T1000 (cell line): Measurements from ENCODE around the gene RBM25.
"Not testable (repeated sequence)": the region's sequence is repeated elsewhere in the genome, so short reads cannot be mapped to it uniquely, and the experiment has no call there.

ENCODE experiments used
- DNase-seq: peaks from one replicate; lab custom pipeline; 2025; ENCODE audit warnings: mixed read lengths; lab: John Stamatoyannopoulos, UW

Gene RBM25

DNA sequence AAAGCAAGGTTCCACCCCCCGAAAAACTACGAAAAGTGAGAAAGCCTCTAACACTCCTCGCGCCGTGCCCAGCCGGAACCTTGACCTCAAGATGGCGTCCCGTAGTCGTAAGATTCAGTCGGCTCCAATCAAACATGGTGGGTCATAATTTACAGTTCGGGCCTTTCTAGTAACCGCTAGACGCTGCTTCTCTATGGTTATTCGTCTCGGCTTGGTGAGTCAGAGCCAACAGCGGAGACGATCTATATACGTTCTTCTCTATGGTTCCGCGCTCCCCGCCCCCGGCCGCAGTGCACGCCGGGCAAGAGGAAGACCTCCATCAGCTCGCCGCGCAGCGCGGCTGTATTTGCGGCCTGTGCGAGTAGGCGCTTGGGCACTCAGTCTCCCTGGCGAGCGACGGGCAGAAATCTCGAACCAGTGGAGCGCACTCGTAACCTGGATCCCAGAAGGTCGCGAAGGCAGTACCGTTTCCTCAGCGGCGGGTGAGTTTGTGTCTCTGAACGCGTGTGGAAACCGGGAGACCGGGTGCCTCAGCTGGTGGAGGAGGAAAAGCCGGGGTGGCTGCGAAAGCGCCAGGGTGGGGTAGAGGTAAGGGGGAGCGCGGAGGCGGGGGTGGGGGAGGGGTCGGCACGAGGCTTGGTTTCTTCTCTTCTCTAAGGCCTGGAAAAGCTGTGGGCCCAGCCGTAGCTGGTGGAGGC, at the start of gene RBM25:
Gene RBM25, plus strand, starts transcription at position 311 of the 698 bp plus-strand sequence. CDS start 13,108 bp downstream, outside the sequence.
- DNase-seq, result peak; percentile 95

DNA sequence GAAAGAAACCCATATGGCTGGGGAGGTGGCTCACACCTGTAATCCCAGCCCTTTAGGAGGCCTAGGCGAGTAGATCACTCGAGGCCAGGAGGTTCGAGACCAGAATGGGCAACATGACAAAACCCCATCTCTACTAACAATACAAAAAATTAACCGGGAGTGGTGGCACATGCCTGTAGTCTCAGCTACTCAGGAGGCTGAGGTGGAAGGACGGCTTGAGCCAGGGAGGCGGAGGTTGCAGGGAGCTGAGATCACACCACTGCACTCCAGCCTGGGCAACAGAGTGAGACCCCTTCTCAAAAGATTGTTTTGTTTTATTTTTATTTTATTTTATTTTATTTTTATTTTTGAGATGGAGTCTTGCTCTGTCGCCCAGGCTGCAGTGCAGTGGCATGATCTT, 47.1 kb upstream of the RBM25 start:
- DNase-seq, result not testable (repeated sequence)

DNA sequence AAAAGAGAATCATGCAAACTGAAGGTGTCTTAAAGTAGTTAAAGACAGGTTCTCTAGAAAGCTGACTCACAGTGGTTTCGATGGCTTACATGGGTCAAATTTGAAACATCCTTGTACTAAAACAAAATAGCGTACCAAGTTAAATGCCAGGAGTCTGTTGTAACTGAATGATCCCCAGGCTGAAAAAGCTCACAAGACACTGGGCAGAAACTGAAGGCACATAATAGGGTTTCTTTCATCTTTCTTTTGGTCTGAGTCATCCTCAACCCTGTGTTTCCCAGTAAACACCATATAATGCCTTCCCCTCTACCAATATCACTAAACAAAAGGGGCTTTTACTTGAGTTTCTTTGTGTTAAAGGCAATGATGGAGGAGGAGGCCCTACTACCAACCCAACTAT, 44.2 kb upstream of the RBM25 start:
- no peak for DNase-seq

DNA sequence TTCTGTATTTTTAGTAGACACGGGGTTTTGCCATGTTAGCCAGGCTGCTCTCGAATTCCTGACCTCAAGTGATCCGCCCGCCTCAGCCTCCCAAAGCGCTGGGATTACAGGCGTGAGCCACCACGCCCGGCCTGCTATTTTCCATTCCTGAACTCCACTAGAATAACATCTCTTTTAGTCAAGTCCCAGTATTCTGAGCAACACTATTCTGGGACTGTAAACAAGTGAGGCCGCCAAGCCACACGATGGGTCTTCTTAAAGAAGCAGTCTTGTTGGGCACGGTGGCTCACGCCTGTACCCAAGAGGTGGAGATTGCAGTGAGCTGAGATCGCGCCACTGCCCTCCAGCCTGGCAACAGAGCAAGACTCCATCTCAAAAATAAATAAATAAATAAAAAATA, 42.8 kb upstream of the RBM25 start:
- DNase-seq, result not testable (repeated sequence)

DNA sequence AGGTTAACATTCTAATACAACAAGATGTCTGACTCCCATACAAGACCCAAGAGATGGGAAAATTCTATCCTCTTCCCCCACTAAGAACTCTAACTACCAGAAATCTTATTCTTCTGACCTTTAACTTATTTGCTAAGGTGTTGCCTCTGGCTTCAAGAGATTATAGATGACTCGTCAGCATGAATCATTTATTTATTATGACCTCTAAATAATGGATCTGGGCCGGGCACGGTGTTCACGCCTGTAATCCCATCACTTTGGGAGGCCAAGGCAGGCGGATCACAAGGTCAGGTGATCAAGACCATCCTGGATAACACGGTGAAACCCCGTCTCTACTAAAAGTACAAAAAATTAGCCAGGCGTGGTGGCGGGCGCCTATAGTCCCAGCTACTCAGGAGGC, 42.3 kb upstream of the RBM25 start:
- DNase-seq, result not testable (repeated sequence)

GRCh38 chr14:73022051-73022450, 36.3 kb upstream of the RBM25 start:
- DNase-seq, result no peak

DNA sequence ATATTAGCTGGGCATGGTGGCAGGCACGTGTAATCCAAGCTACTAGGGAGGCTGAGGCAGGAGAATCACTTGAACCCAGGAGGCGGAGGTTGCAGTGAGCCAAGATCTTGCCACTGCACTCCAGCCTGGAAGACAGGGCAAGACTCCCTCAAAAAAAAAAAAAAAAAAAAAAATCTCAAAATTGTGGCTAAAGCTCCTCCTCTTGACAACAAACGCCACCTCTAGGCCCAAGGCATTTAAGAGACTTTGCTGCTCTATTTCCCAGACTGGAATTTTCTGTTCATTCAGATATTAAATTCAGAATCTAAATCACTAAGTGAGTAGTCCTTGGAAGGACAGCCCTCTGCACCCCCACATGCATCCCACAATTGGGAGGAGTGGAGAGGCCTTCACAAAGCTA, 32.8 kb upstream of the RBM25 start:
- DNase-seq, result no peak

DNA sequence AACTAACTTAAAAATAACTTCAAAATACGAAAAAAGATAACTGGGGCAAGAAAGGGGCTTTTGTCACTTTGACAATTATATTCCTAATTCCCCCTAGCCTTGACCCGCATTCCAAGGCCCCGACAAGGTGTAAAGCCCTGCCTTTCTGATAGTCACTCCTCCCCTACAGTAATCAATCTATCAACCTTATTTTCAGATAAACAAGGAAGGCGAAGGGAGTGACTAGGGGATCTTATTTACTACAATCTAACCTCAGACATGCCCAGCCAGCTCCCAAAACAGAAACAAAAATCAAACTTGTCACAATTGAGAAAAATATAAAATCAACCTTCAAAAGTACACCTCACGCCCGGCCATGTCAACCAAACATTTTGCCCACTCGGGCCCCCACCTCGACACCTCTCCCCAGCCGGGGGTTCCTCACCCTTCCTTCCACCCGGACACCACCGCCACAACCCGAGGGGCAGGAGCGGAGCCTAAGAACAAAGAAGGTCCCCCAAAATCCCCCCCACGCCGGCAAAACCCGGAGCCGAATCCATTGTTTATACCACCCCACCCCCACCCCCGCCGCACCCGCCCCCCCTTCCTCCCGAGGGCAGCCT, 32.0 kb upstream of the RBM25 start:
- no peak for DNase-seq

- peak; percentile 96 for DNase-seq
Observed at GRCh38 chr14:73026845-73027542, 31.3 kb upstream of the RBM25 start, which contains the start of gene ZFYVE1. Gene ZFYVE1 (minus strand): TSS chr14:73027106. CDS start chr14:73024508, 2,598 bp downstream.

GRCh38 chr14:73027546-73027945, 30.8 kb upstream of the RBM25 start:
- no peak for DNase-seq

DNA sequence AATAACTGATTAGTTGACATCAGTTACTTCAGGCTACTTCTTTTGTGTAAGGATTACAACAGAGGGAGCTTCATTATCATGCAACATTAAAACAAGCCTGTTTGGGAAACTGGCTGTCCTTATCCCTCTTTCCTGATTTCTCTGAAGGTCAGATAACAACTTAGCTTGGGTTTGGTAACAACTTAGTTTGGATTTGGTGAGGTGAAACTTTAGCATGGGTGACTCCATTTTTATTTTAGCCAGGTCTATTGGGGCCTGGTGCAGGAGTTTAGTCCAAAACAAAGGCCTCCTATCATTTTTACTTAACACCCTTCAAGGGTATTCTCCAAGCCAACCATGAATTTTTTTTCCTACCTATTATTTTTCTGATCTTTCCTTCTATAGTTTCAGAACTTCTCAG, 30.4 kb upstream of the RBM25 start:
- DNase-seq, result no peak

DNA sequence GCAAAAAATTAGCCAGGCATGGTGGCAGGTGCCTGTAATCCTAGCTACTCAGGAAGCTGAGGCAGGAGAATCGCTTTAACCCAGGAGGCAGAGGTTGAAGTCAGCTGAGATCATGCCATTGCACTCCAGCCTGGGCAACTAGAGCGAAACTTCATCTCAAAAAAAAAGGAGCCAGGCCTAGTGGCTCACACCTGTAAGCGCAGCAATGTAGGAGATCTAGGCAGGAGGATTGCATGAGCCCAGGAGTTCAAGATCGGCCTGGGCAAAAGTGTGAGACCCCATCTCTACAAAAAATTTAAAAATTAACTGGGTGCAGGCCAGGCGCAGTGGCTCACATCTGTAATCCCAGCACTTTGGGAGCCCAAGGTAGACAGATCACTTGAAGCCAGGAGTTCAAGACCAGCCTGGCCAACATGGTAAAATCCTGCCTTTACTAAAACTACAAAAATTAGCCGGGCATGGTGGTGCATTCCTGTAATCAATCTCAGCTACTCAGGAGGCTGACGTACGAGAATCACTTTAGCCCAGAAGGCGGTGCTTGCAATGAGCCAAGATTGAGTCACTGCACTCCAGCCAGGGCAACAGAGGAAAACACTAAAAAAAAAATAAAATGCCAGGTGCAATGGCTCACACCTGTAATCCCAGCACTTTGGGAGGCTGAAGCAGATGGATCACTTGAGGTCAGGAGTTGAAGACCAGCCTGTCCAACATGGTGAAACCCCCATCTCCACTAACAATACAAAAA, 21.5 kb upstream of the RBM25 start:
- DNase-seq, result not testable (repeated sequence)

GRCh38 chr14:73047808-73048207, 10.5 kb upstream of the RBM25 start:
- no peak for DNase-seq

- no peak for DNase-seq
Observed at GRCh38 chr14:73049428-73049827, 8.9 kb upstream of the RBM25 start.

GRCh38 chr14:73055251-73055650, 3.1 kb upstream of the RBM25 start:
- no peak for DNase-seq

DNA sequence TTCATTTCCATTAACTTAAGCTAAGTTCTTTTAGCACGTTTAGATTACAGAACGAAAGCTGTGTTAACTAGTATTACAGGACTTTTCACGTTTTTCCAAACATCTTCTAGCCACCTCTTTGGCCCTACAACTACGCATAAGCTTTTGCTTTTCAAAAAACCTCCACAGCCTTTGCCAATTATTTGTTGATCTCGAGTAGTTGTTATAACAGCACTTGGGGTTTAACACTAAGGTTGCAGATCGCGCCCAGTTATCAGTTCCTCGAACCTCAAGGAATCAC, 450 bp upstream of the RBM25 start:
- DNase-seq, result no peak

DNA sequence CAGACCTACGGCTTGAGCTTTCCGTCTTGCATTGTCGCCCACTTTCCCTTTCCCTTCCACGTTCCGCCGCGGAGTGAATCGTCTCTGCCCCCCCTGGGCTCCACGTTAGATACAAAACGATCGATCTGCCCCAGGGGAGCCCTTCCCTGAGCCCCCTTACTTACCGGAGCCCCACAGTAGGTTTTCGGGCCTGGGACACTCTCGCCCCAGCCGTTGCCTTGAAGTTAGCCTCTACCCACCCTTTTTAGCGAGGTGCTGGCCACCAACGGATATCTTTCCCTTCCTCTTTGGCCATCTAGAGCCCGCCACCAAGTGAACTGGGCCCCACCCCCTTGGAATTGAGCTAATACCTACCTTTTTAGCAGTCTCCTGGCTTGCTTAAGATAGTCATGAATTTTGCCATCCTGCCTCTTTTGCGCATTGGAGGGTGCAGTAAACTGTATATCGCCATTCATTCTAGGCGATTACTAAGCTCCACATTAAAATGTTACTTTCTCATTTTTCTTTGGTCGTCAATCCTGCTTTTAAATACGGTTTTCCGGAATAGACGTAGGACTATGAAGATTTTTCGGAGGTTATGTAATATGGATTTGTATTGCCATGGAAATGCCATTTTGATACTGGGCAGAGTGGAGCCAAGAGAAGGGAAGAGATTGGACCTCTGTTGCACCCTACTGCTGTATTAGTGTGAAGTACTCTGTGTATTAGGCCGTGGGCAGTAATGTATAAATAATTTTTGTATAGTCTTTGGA, 764 bp downstream of the RBM25 start:
- no peak for DNase-seq

- DNase-seq, result no peak
Observed at GRCh38 chr14:73069585-73069984, 11.3 kb downstream of the RBM25 start.

DNA sequence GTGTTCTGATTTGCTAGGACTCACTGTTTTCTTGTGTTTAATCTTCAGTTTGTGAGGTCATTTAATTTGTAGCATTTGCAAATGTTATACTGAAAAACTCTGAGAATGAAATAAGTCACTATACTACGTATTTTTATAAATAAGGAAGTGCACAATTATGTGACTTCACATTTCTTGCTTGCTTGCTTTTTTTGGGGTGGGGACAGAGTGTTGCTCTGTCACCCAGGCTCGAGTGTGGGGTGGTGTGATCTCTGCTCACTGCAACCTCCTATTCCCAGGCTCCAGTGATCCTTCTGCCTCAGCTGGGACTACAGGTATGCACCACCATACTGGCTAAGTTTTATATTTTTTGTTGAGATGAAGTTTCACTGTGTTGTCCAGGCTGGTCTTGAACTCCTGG, 32.7 kb downstream of the RBM25 start:
- no peak for DNase-seq

GRCh38 chr14:73097421-73097820, 39.1 kb downstream of the RBM25 start:
- DNase-seq, result no peak

- no peak for DNase-seq
Observed at GRCh38 chr14:73100334-73100733, 42.0 kb downstream of the RBM25 start.
